HL-60 (cell line): Measurements from ENCODE around the gene ZMYND10.

ENCODE experiments used
- POLR2AphosphoS5 ChIP-seq: IDR thresholded peaks from 2 replicates; pipeline ENCODE4 v1.6.1; 2012; ENCODE audit warnings: low read depth
- TF ChIP-seq, protein P1 (sequence below): IDR thresholded peaks from one replicate; pipeline ENCODE4 v1.5.1; 2011; ENCODE audit warnings: low read length, control low read depth, inconsistent platforms; ENCODE audit not compliant: insufficient read depth
- TF ChIP-seq, protein P2 (sequence below): IDR thresholded peaks from 2 replicates; pipeline ENCODE4 v1.6.1; 2012; ENCODE audit warnings: low read depth; ENCODE audit not compliant: insufficient replicate concordance

GRCh38 chr3:50370594-50370993 lies 25.1 kb upstream of the ZMYND10 start:
- no peak for TF ChIP-seq POLR2AphosphoS5
- TF ChIP-seq, protein P1, sequence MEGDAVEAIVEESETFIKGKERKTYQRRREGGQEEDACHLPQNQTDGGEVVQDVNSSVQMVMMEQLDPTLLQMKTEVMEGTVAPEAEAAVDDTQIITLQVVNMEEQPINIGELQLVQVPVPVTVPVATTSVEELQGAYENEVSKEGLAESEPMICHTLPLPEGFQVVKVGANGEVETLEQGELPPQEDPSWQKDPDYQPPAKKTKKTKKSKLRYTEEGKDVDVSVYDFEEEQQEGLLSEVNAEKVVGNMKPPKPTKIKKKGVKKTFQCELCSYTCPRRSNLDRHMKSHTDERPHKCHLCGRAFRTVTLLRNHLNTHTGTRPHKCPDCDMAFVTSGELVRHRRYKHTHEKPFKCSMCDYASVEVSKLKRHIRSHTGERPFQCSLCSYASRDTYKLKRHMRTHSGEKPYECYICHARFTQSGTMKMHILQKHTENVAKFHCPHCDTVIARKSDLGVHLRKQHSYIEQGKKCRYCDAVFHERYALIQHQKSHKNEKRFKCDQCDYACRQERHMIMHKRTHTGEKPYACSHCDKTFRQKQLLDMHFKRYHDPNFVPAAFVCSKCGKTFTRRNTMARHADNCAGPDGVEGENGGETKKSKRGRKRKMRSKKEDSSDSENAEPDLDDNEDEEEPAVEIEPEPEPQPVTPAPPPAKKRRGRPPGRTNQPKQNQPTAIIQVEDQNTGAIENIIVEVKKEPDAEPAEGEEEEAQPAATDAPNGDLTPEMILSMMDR: peak; percentile 15
- TF ChIP-seq, protein P2, sequence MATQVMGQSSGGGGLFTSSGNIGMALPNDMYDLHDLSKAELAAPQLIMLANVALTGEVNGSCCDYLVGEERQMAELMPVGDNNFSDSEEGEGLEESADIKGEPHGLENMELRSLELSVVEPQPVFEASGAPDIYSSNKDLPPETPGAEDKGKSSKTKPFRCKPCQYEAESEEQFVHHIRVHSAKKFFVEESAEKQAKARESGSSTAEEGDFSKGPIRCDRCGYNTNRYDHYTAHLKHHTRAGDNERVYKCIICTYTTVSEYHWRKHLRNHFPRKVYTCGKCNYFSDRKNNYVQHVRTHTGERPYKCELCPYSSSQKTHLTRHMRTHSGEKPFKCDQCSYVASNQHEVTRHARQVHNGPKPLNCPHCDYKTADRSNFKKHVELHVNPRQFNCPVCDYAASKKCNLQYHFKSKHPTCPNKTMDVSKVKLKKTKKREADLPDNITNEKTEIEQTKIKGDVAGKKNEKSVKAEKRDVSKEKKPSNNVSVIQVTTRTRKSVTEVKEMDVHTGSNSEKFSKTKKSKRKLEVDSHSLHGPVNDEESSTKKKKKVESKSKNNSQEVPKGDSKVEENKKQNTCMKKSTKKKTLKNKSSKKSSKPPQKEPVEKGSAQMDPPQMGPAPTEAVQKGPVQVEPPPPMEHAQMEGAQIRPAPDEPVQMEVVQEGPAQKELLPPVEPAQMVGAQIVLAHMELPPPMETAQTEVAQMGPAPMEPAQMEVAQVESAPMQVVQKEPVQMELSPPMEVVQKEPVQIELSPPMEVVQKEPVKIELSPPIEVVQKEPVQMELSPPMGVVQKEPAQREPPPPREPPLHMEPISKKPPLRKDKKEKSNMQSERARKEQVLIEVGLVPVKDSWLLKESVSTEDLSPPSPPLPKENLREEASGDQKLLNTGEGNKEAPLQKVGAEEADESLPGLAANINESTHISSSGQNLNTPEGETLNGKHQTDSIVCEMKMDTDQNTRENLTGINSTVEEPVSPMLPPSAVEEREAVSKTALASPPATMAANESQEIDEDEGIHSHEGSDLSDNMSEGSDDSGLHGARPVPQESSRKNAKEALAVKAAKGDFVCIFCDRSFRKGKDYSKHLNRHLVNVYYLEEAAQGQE: no peak
